ENCODE data around the gene FARP2.
"Not testable (repeated sequence)": the region's sequence is repeated elsewhere in the genome, so short reads cannot be mapped to it uniquely, and the experiment has no call there.

DNA sequence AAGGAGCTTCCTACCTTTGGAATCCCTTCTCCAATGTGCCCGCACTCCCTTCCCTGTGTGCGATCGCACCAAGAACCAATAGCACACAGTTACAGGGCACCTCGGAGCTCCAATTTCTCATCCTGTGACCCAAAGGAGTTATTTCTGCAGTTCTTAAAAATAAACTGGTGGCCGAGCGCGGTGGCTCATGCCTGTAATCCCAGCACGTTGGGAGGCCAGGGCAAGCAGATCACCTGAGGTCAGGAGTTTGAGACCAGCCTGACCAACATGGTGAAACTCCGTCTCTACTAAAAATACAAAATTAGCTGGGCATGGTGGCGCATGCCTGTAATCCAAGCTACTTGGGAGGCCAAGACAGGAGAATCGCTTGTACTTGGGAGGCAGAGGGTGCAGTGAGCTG is 150.2 kb downstream of the FARP2 start:
- TF ChIP-seq, protein P1, sequence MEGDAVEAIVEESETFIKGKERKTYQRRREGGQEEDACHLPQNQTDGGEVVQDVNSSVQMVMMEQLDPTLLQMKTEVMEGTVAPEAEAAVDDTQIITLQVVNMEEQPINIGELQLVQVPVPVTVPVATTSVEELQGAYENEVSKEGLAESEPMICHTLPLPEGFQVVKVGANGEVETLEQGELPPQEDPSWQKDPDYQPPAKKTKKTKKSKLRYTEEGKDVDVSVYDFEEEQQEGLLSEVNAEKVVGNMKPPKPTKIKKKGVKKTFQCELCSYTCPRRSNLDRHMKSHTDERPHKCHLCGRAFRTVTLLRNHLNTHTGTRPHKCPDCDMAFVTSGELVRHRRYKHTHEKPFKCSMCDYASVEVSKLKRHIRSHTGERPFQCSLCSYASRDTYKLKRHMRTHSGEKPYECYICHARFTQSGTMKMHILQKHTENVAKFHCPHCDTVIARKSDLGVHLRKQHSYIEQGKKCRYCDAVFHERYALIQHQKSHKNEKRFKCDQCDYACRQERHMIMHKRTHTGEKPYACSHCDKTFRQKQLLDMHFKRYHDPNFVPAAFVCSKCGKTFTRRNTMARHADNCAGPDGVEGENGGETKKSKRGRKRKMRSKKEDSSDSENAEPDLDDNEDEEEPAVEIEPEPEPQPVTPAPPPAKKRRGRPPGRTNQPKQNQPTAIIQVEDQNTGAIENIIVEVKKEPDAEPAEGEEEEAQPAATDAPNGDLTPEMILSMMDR (IDR thresholded peaks at IDR 0.05), result not testable (repeated sequence)
- not testable (repeated sequence) for TF ChIP-seq POLR2A (IDR thresholded peaks at IDR 0.05)

All from body of pancreas (tissue), 4 donors.